K562 (cell line): Measurements from ENCODE around the gene NUAK2.

Source experiments
- BCLAF1 ChIP-seq, 2 experiments: fragments of 450-650 bp in 1 of 2; IDR thresholded peaks; 2 replicates each; pipeline ENCODE4 v1.6.1; 2011 to 2017; ENCODE audit warnings: low read depth in 2 of 2, antibody characterized with exemption in 1 of 2, borderline replicate concordance in 1 of 2, low read length in 1 of 2, mild to moderate bottlenecking in 1 of 2, mixed read lengths in 1 of 2; ENCODE audit not compliant: control insufficient read depth in 1 of 2
- DPF2 ChIP-seq: fragments of 450-650 bp; IDR thresholded peaks from 2 replicates; pipeline ENCODE4 v1.6.1; 2016
- POLR2A ChIP-seq: fragments of 450-650 bp; conservative IDR thresholded peaks from 2 replicates; pipeline ENCODE4 v1.6.1; 2016
- U2AF2 ChIP-seq: fragments of 200-400 bp; formaldehyde crosslinking; optimal IDR thresholded peaks from 2 replicates; pipeline ENCODE3; 2017; ENCODE audit warnings: low read depth, mild to moderate bottlenecking, low read length
- XRCC4 ChIP-seq: IDR thresholded peaks from one replicate; pipeline ENCODE4 v1.6.1; 2011; ENCODE audit not compliant: insufficient read depth, insufficient read length; ENCODE audit errors: extremely low read depth
- ZNF23 ChIP-seq: fragments of 250-450 bp; sonication (Bioruptor Pico); IDR thresholded peaks from 2 replicates; pipeline ENCODE4 v1.4.0; 2020; ENCODE audit warnings: mild to moderate bottlenecking
- ZNF778 ChIP-seq: fragments of 450-650 bp; formaldehyde crosslinking; IDR thresholded peaks from 2 replicates; pipeline ENCODE4 v1.4.0; 2020; ENCODE audit warnings: mild to moderate bottlenecking, moderate library complexity
- TF ChIP-seq, protein P1 (sequence below): fragments of 250-450 bp; sonication (Bioruptor Pico); IDR thresholded peaks from 2 replicates; pipeline ENCODE4 v1.5.0; 2020; ENCODE audit warnings: mild to moderate bottlenecking

- TF ChIP-seq BCLAF1 (IDR thresholded peaks at IDR 0.05; ENCODE audit: borderline replicate concordance in 1 of 2, control insufficient read depth in 1 of 2, low read depth in 2 of 2, low read length in 1 of 2) (no peak), DPF2 (no peak), ZNF23 (CRISPR knock-in tag) (no peak), ZNF778 (CRISPR knock-in tag) (no peak), POLR2A (no peak), XRCC4 (no peak), U2AF2 (no peak)
- TF ChIP-seq, protein P1, sequence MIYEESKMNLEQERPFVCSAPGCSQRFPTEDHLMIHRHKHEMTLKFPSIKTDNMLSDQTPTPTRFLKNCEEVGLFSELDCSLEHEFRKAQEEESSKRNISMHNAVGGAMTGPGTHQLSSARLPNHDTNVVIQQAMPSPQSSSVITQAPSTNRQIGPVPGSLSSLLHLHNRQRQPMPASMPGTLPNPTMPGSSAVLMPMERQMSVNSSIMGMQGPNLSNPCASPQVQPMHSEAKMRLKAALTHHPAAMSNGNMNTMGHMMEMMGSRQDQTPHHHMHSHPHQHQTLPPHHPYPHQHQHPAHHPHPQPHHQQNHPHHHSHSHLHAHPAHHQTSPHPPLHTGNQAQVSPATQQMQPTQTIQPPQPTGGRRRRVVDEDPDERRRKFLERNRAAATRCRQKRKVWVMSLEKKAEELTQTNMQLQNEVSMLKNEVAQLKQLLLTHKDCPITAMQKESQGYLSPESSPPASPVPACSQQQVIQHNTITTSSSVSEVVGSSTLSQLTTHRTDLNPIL (CRISPR knock-in tag), result no peak
These were observed 15.9 kb upstream of the NUAK2 start for GRCh38 chr1:205337481-205337880.
